Neural crest cell (in vitro differentiated cells): ENCODE measurements around the gene GPATCH2L. TPM values are rescaled to one million over a fixed set of nuclear protein-coding genes. Genes with fewer than 3 reads are reported as not detected.

Experiments used
- DNase-seq: peaks from one replicate; pipeline ENCODE4 v3.0.0; 2021; ENCODE audit warnings: low read depth, mixed read lengths, low spot score
- H3K27ac Mint-ChIP-seq: one replicate; pipeline ENCODE4 v1.8.0; 2021; ENCODE audit warnings: mild to moderate bottlenecking, mixed read lengths; ENCODE audit not compliant: unreplicated experiment
- H3K27me3 Mint-ChIP-seq: 2 replicates; pipeline ENCODE4 v1.8.0; 2021; ENCODE audit warnings: low read depth, mild to moderate bottlenecking, mixed read lengths
- H3K36me3 Mint-ChIP-seq: 2 replicates; pipeline ENCODE4 v1.8.0; 2021; ENCODE audit warnings: low read depth, mild to moderate bottlenecking, mixed read lengths
- H3K4me1 Mint-ChIP-seq: 2 replicates; pipeline ENCODE4 v1.8.0; 2021; ENCODE audit warnings: mixed read lengths
- H3K4me3 Mint-ChIP-seq: one replicate; pipeline ENCODE4 v1.8.0; 2021; ENCODE audit warnings: mild to moderate bottlenecking, mixed read lengths
- H3K9me3 Mint-ChIP-seq: 2 replicates; pipeline ENCODE4 v1.8.0; 2021; ENCODE audit warnings: mixed read lengths
- CTCF ChIP-seq: fragments of 200-600 bp; sonication (generic); conservative IDR thresholded peaks from 2 replicates; pipeline ENCODE4 v1.5.0; 2021; ENCODE audit warnings: antibody characterized with exemption, mild to moderate bottlenecking
- total RNA-seq: library from RNA; stranded (reverse); gene quantifications from 2 replicates; pipeline ENCODE4 v1.2.1, GENCODE V29; 2021

GPATCH2L gene
- total RNA-seq, 1 donor from 2014 or later: 73.1 TPM

- H3K9me3 Mint-ChIP-seq: no peaks in the 10 kb centered on the region
- H3K27ac Mint-ChIP-seq: no peak overlapping the region
- no peak overlapping the region for H3K4me3 Mint-ChIP-seq
- no peak for DNase-seq
- H3K4me1 Mint-ChIP-seq: peaks cover 6% of the 10 kb centered on the region
- H3K36me3 Mint-ChIP-seq: peaks cover 3% of the 10 kb centered on the region
- TF ChIP-seq CTCF: no peak
- no peaks in the 10 kb centered on the region for H3K27me3 Mint-ChIP-seq
Measured at GRCh38 chr14:76262641-76263040, 110.9 kb downstream of the GPATCH2L start.

Other genes with a start within 250 kb of the GPATCH2L start
- 4.6 and 5.5 TPM in 2 replicates for gene TGFB3, start 169.9 kb upstream of the GPATCH2L start, total RNA-seq
- 32.8 and 34.1 TPM in 2 replicates for gene IFT43, start 166.2 kb upstream of the GPATCH2L start, total RNA-seq
- gene ESRRB, start 224.2 kb downstream of the GPATCH2L start, total RNA-seq: 0.28 and 0.77 TPM in 2 replicates